Transverse colon (tissue), 4 donors: Measurements from ENCODE around the gene GNB2. TPM values are rescaled to one million over a fixed set of nuclear protein-coding genes. Genes with fewer than 3 reads are reported as not detected.

ENCODE experiments used
- DNase-seq: peaks from one replicate; pipeline ENCODE4 v3.0.0-alpha.2; 2019
- H3K27ac ChIP-seq, 4 donors: fragments of 200-600 bp; sonication (generic); 2 replicates each; pipeline ENCODE4 v1.5.1; 2016 to 2018; ENCODE audit warnings: inconsistent platforms in 4 of 4
- H3K27me3 ChIP-seq: fragments of 200-600 bp; sonication (generic); 2 replicates; pipeline ENCODE4 v1.5.1; 2017; ENCODE audit warnings: inconsistent platforms
- H3K36me3 ChIP-seq, 4 donors: fragments of 200-600 bp; sonication (generic); 2 replicates each; pipeline ENCODE4 v1.5.1; 2017 to 2019; ENCODE audit warnings: inconsistent platforms in 4 of 4
- H3K4me1 ChIP-seq, 4 donors: fragments of 200-600 bp; sonication (generic); 2 replicates each; pipeline ENCODE4 v1.5.1; 2017 to 2020; ENCODE audit warnings: inconsistent platforms in 4 of 4
- H3K4me3 ChIP-seq, 4 donors: fragments of 200-600 bp; sonication (generic); 1 replicate in 1 of 4; 2 replicates in 3 of 4; pipeline versions ENCODE4 v1.5.1 to v1.6.1; 2017 to 2019; ENCODE audit warnings: inconsistent platforms in 4 of 4
- H3K9me3 ChIP-seq, 2 donors: fragments of 200-600 bp; sonication (generic); 2 replicates each; pipeline ENCODE4 v1.5.1; 2017 to 2019; ENCODE audit warnings: inconsistent platforms in 2 of 2
- CTCF ChIP-seq, 5 experiments: fragments of 200-600 bp in 3 of 5; fragments of 450-650 bp in 2 of 5; sonication (generic) in 3 of 5; IDR thresholded peaks; 1 replicate in 2 of 5; 2 replicates in 3 of 5; pipeline ENCODE4 v1.5.1; 2016 to 2017; ENCODE audit warnings: antibody characterized with exemption in 5 of 5, inconsistent platforms in 3 of 5, mild to moderate bottlenecking in 2 of 5, moderate library complexity in 1 of 5
- EP300 ChIP-seq: sonication (generic); formaldehyde crosslinking; IDR thresholded peaks from one replicate; pipeline ENCODE4 v1.6.1; 2017; ENCODE audit warnings: antibody characterized with exemption, low read depth
- POLR2A ChIP-seq: fragments of 450-650 bp; IDR thresholded peaks from one replicate; pipeline ENCODE4 v1.6.1; 2016; ENCODE audit warnings: antibody characterized with exemption, mild to moderate bottlenecking, moderate library complexity
- POLR2AphosphoS5 ChIP-seq, 3 donors: sonication (generic); formaldehyde crosslinking; IDR thresholded peaks; one replicate each; pipeline ENCODE4 v1.6.1; 2016; ENCODE audit warnings: antibody characterized with exemption in 3 of 3
- WGBS, 2 donors: methylation state at CpG; one replicate each; pipeline ENCODE4 v1.1.5; 2018; ENCODE audit warnings: low coverage in 1 of 2; 5-methylcytosine and 5-hydroxymethylcytosine counted together
- in situ Hi-C, 4 donors: fragments of 200-750 bp; cut with MboI; loops; one replicate each; pipeline versions ENCODE4 v1.15.0 to v1.15.1; 2017; ENCODE audit warnings: low sequenced_read_pairs in 3 of 4, low pct_ligation_motif_present in 1 of 4, low pct_unique_long_range_greater_than_20kb in 1 of 4
- intact Hi-C: fragments of 100-400 bp; cut with DNase I; formaldehyde crosslinking; loops from one replicate; pipeline ENCODE4 v1.15.1; 2023; ENCODE audit warnings: low total_unique reads
- total RNA-seq, 4 donors: library from RNA; depleted of rRNA; stranded (reverse); fragments of >200 nt; gene quantifications; one replicate each; pipeline ENCODE4 v1.1.0, GENCODE V29; 2016

The GNB2 gene
- total RNA-seq, 4 donors from 2014 or later: 192 to 301 (median 246) TPM

- Histone ChIP-seq H3K36me3 (no peaks in the 10 kb centered on the region), H3K4me1 (peaks cover 3 to 12% (median 7%) of the 10 kb centered on the region in 4 donors), H3K9me3 (no peaks in the 10 kb centered on the region), H3K27ac (peak overlapping the region; percentile 28 to 61 (median 48)), H3K27me3 (no peaks in the 10 kb centered on the region), H3K4me3 (peak overlapping the region in 3 of 4 donors; percentile 12 to 46 (median 28))
- WGBS, 2 donors: 5 to 14% methylated on average over 7 to 27 of the region's 37 CpGs
- DNase-seq: peak; percentile 93
- intact Hi-C loops (no loop called here), in situ Hi-C loops (no loop called here)
- TF ChIP-seq POLR2A (no peak), POLR2AphosphoS5 (IDR thresholded peaks at IDR 0.05) (peak in 1 of 3 donors; percentile 40)
These were observed 46.9 kb upstream of the GNB2 start for GRCh38 chr7:100626530-100627237.

- Histone ChIP-seq H3K4me1 (peaks cover 3 to 12% (median 7%) of the 10 kb centered on the region in 4 donors), H3K27me3 (no peaks in the 10 kb centered on the region), H3K36me3 (no peaks in the 10 kb centered on the region), H3K27ac (peak overlapping the region in 2 of 4 donors; percentile 28 to 46), H3K9me3 (no peaks in the 10 kb centered on the region), H3K4me3 (peak overlapping the region in 2 of 4 donors; percentile 28 to 46)
- in situ Hi-C loops: no loop called here
- TF ChIP-seq POLR2A: no peak
- TF ChIP-seq POLR2AphosphoS5 (IDR thresholded peaks at IDR 0.05): no peak
- no peak for TF ChIP-seq EP300
- no peak for TF ChIP-seq CTCF (IDR thresholded peaks at IDR 0.05)
- DNase-seq: no peak
- 92 to 95% methylated on average over 10 to 20 of the region's 21 CpGs for WGBS, 2 donors
- intact Hi-C loops: no loop called here
These were observed 46.3 kb upstream of the GNB2 start for GRCh38 chr7:100627238-100627549.

- DNase-seq: peak; percentile 33
- H3K4me1 ChIP-seq: peaks cover 3 to 21% (median 16%) of the 10 kb centered on the region in 4 donors
- in situ Hi-C loops: no loop called here
- 88% methylated on average over 11 of the region's 11 CpGs; no CpG with 5 or more reads in 1 of the 2 donors for WGBS, 2 donors
- intact Hi-C loops: no loop called here
- H3K27me3 ChIP-seq: peaks cover 7% of the 10 kb centered on the region
- no peaks in the 10 kb centered on the region for H3K36me3 ChIP-seq
- TF ChIP-seq CTCF (IDR thresholded peaks at IDR 0.05): peak in 2 of 5 experiments; percentile 9 to 17
- TF ChIP-seq EP300: no peak
- TF ChIP-seq POLR2AphosphoS5 (IDR thresholded peaks at IDR 0.05): no peak
- TF ChIP-seq POLR2A: no peak
- H3K9me3 ChIP-seq: no peaks in the 10 kb centered on the region
- H3K27ac ChIP-seq: no peak overlapping the region
- H3K4me3 ChIP-seq: no peak overlapping the region
These were observed 44.3 kb upstream of the GNB2 start for GRCh38 chr7:100629117-100629716.

- H3K4me1 ChIP-seq: peaks cover 3 to 21% (median 16%) of the 10 kb centered on the region in 4 donors
- in situ Hi-C loops (no loop called here), intact Hi-C loops (no loop called here)
- 87 to 94% methylated on average over 3 to 4 of the region's 4 CpGs for WGBS, 2 donors
- H3K36me3 ChIP-seq: no peaks in the 10 kb centered on the region
- no peak overlapping the region for H3K4me3 ChIP-seq
- peaks cover 7% of the 10 kb centered on the region for H3K27me3 ChIP-seq
- TF ChIP-seq POLR2A (no peak), POLR2AphosphoS5 (IDR thresholded peaks at IDR 0.05) (no peak), EP300 (no peak), CTCF (IDR thresholded peaks at IDR 0.05) (no peak)
- no peaks in the 10 kb centered on the region for H3K9me3 ChIP-seq
- DNase-seq: no peak
- no peak overlapping the region for H3K27ac ChIP-seq
These were observed 43.5 kb upstream of the GNB2 start for GRCh38 chr7:100630066-100630465.
